ENCODE results near the gene SLC2A4RG. TPM values are rescaled to one million over a fixed set of nuclear protein-coding genes. Genes with fewer than 3 reads are reported as not detected.

SLC2A4RG gene
- total RNA-seq, 1 donor from 2014 or later, result 59.7 TPM

- no peak for DNase-seq (ENCODE audit: low spot score, unreplicated experiment)
- Mint-ChIP-seq H3K36me3 (ENCODE audit: insufficient read depth) (peaks cover 8% of the 10 kb centered on the region), H3K4me1 (ENCODE audit: low read depth) (no peaks in the 10 kb centered on the region), H3K27ac (no peak overlapping the region), H3K4me3 (ENCODE audit: low read depth) (no peak overlapping the region), H3K27me3 (no peaks in the 10 kb centered on the region), H3K9me3 (ENCODE audit: low read depth) (no peaks in the 10 kb centered on the region)
- TF ChIP-seq CTCF (IDR thresholded peaks at IDR 0.05; ENCODE audit: unreplicated experiment), result no peak
Measured at GRCh38 chr20:63781181-63781580, 41.6 kb downstream of the SLC2A4RG start.

- Mint-ChIP-seq H3K27ac (no peak overlapping the region), H3K4me3 (ENCODE audit: low read depth) (no peak overlapping the region)
- no peak for TF ChIP-seq CTCF (IDR thresholded peaks at IDR 0.05; ENCODE audit: unreplicated experiment)
Measured at GRCh38 chr20:63782051-63782471, 42.5 kb downstream of the SLC2A4RG start.

DNA sequence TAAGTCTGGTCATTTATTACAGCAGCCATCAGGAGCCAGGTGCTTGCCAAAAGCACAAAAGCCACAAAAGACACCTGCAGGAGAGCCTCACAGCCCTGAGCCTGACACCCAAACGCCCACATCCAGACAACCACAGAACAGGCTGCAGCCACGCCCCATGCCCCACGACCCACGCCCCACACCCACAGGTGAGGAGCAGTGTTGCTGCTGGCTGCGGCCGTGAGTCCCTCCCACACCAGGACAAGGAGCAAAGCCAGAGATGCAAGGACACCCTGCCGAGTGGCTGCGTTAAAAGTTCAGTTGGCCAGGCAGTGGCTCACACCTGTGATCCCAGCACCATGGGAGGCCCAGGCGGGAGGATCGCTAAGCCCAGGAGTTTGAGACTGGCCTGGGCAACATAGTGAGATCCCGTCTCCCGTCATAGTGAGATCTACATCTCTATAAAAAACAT, 43.0 kb downstream of the SLC2A4RG start:
- no peak overlapping the region for H3K27ac Mint-ChIP-seq
- no peaks in the 10 kb centered on the region for H3K4me1 Mint-ChIP-seq (ENCODE audit: low read depth)
- H3K27me3 Mint-ChIP-seq, result no peaks in the 10 kb centered on the region
- H3K4me3 Mint-ChIP-seq (ENCODE audit: low read depth), result no peak overlapping the region
- TF ChIP-seq CTCF (IDR thresholded peaks at IDR 0.05; ENCODE audit: unreplicated experiment), result no peak
- H3K9me3 Mint-ChIP-seq (ENCODE audit: low read depth), result no peaks in the 10 kb centered on the region
- no peak for DNase-seq (ENCODE audit: low spot score, unreplicated experiment)
- peaks cover 4% of the 10 kb centered on the region for H3K36me3 Mint-ChIP-seq (ENCODE audit: insufficient read depth)

More at GRCh38 chr20:63782051-63782471, 42.5 kb downstream of the SLC2A4RG start:
- Mint-ChIP-seq H3K27me3 (no peaks in the 10 kb centered on the region), H3K4me1 (ENCODE audit: low read depth) (no peaks in the 10 kb centered on the region), H3K36me3 (ENCODE audit: insufficient read depth) (peaks cover 8% of the 10 kb centered on the region), H3K9me3 (ENCODE audit: low read depth) (no peaks in the 10 kb centered on the region)
- no peak for DNase-seq (ENCODE audit: low spot score, unreplicated experiment)

GRCh38 chr20:63783970-63784369, 44.4 kb downstream of the SLC2A4RG start:
- no peaks in the 10 kb centered on the region for H3K9me3 Mint-ChIP-seq (ENCODE audit: low read depth)
- H3K4me3 Mint-ChIP-seq (ENCODE audit: low read depth), result no peak overlapping the region
- no peak for TF ChIP-seq CTCF (IDR thresholded peaks at IDR 0.05; ENCODE audit: unreplicated experiment)
- H3K27ac Mint-ChIP-seq, result no peak overlapping the region
- H3K36me3 Mint-ChIP-seq (ENCODE audit: insufficient read depth), result peaks cover 5% of the 10 kb centered on the region
- no peaks in the 10 kb centered on the region for H3K4me1 Mint-ChIP-seq (ENCODE audit: low read depth)
- no peaks in the 10 kb centered on the region for H3K27me3 Mint-ChIP-seq
- no peak for DNase-seq (ENCODE audit: low spot score, unreplicated experiment)

DNA sequence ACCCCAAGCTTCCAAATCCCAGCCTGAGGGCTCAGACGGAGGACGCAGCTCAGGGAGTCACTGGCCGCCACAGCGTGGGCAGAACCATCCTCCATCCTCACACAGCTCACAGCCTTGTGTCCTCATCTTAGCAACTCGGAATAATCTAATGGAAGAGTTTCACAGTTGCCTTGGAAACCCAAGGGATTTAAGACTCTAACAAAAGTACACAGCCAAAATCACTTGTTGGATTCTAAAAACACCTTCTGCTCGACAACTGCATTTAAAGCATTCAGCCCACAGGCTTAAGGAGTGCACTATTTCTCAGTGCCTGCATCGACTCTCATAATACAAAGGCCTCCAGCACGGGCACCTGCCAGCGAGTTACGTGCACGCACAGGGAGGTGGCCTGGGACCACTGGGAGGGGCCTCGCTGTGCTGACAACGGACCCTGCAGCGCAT, 46.1 kb downstream of the SLC2A4RG start:
- Mint-ChIP-seq H3K27me3 (no peaks in the 10 kb centered on the region), H3K4me1 (ENCODE audit: low read depth) (no peaks in the 10 kb centered on the region), H3K36me3 (ENCODE audit: insufficient read depth) (peaks cover 7% of the 10 kb centered on the region), H3K4me3 (ENCODE audit: low read depth) (no peak overlapping the region), H3K27ac (peak overlapping the region; percentile 77), H3K9me3 (ENCODE audit: low read depth) (no peaks in the 10 kb centered on the region)
- TF ChIP-seq CTCF (IDR thresholded peaks at IDR 0.05; ENCODE audit: unreplicated experiment), result no peak
- no peak for DNase-seq (ENCODE audit: low spot score, unreplicated experiment)

Measured in progenitor cell of endocrine pancreas (in vitro differentiated cells).